OCI-LY3 (cell line): Measurements from ENCODE around the gene MBD2.

Source experiments
- H2AFZ ChIP-seq: fragments of 200-600, 300-600 bp; shearing (Covaris generic); 2 replicates; pipeline ENCODE4 v1.6.0; 2014; ENCODE audit warnings: antibody characterized with exemption, low read depth, low read length
- H3K27ac ChIP-seq: fragments of 200-600, 300-600 bp; sonication (generic); 2 replicates; pipeline ENCODE4 v1.5.1; 2014; ENCODE audit warnings: mild to moderate bottlenecking, low read length, moderate library complexity, mixed read lengths
- H3K27me3 ChIP-seq: fragments of 200-600, 300-600 bp; sonication (generic); 2 replicates; pipeline ENCODE4 v1.6.1; 2014; ENCODE audit warnings: low read depth, low read length, mixed read lengths
- H3K36me3 ChIP-seq: fragments of 200-600, 300-600 bp; sonication (generic); replicated peaks from 2 replicates; pipeline ENCODE3; 2014; ENCODE audit warnings: low read depth, low read length, mixed read lengths
- H3K4me1 ChIP-seq: fragments of 300-600, 200-600 bp; sonication (generic); 2 replicates; pipeline ENCODE4 v1.6.1; 2014; ENCODE audit warnings: low read length, mixed read lengths
- H3K4me2 ChIP-seq: fragments of 200-600, 300-600 bp; sonication (generic); 2 replicates; pipeline ENCODE4 v1.6.1; 2014; ENCODE audit warnings: low read length, mixed read lengths
- H3K4me3 ChIP-seq: fragments of 300-600, 200-600 bp; sonication (generic); 2 replicates; pipeline ENCODE4 v1.5.1; 2014; ENCODE audit warnings: antibody characterized with exemption, mild to moderate bottlenecking, low read length, moderate library complexity
- H3K79me2 ChIP-seq: fragments of 300-600, 200-600 bp; shearing (Covaris generic); 2 replicates; pipeline ENCODE4 v1.6.1; 2014; ENCODE audit warnings: mild to moderate bottlenecking, low read length, mixed read lengths
- H3K9ac ChIP-seq: fragments of 300-600, 200-600 bp; shearing (Covaris generic); 2 replicates; pipeline ENCODE4 v1.6.0; 2014; ENCODE audit warnings: mild to moderate bottlenecking, low read length, moderate library complexity
- H3K9me3 ChIP-seq: fragments of 200-600, 300-600 bp; shearing (Covaris generic); 2 replicates; pipeline ENCODE4 v1.6.1; 2014; ENCODE audit warnings: low read length, mixed read lengths; ENCODE audit not compliant: insufficient read depth
- H4K20me1 ChIP-seq: fragments of 200-600, 300-600 bp; sonication (generic); 2 replicates; pipeline ENCODE4 v1.6.1; 2016; ENCODE audit warnings: low read length, mixed read lengths; ENCODE audit not compliant: insufficient read depth
- EZH2phosphoT487 ChIP-seq: fragments of 200-600 bp; shearing (Covaris generic); IDR thresholded peaks from 2 replicates; pipeline ENCODE4 v1.6.1; 2018; ENCODE audit warnings: antibody characterized with exemption, mixed run types, low read depth
- TF ChIP-seq, protein P1 (sequence below): fragments of 200-600, 300-600 bp; sonication (generic); IDR thresholded peaks from 2 replicates; pipeline ENCODE4 v1.5.1; 2014; ENCODE audit warnings: antibody characterized with exemption, low read length, low read depth

Gene MBD2

DNA sequence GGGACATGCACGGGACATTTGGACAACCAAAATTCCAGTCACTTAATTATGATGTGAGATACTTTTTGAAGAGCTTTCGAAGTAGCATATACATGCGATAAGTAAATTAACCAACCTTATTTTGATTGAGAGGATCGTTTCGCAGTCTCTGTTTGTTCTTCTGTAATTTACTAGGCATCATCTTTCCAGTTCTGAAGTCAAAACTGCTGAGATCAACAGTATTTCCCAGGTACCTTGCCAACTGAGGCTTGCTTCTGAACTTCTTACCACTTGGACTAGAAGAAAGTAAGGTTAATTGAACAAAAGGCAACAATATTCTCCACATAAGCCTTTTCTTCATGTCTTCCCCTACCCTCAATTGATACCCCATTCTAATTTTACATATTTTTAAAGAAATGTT is 19.6 kb downstream of the MBD2 start:
- Histone ChIP-seq H4K20me1 (peaks cover 73% of the 10 kb centered on the region), H3K4me1 (peaks cover 25% of the 10 kb centered on the region), H2AFZ (no peak overlapping the region), H3K4me3 (no peak overlapping the region), H3K9me3 (no peaks in the 10 kb centered on the region), H3K27ac (no peak overlapping the region), H3K27me3 (no peaks in the 10 kb centered on the region), H3K4me2 (no peak overlapping the region), H3K36me3 (peaks cover 50% of the 10 kb centered on the region), H3K9ac (no peak overlapping the region), H3K79me2 (peaks cover 76% of the 10 kb centered on the region)
- TF ChIP-seq EZH2phosphoT487: no peak
- TF ChIP-seq, protein P1, sequence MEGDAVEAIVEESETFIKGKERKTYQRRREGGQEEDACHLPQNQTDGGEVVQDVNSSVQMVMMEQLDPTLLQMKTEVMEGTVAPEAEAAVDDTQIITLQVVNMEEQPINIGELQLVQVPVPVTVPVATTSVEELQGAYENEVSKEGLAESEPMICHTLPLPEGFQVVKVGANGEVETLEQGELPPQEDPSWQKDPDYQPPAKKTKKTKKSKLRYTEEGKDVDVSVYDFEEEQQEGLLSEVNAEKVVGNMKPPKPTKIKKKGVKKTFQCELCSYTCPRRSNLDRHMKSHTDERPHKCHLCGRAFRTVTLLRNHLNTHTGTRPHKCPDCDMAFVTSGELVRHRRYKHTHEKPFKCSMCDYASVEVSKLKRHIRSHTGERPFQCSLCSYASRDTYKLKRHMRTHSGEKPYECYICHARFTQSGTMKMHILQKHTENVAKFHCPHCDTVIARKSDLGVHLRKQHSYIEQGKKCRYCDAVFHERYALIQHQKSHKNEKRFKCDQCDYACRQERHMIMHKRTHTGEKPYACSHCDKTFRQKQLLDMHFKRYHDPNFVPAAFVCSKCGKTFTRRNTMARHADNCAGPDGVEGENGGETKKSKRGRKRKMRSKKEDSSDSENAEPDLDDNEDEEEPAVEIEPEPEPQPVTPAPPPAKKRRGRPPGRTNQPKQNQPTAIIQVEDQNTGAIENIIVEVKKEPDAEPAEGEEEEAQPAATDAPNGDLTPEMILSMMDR: no peak

DNA sequence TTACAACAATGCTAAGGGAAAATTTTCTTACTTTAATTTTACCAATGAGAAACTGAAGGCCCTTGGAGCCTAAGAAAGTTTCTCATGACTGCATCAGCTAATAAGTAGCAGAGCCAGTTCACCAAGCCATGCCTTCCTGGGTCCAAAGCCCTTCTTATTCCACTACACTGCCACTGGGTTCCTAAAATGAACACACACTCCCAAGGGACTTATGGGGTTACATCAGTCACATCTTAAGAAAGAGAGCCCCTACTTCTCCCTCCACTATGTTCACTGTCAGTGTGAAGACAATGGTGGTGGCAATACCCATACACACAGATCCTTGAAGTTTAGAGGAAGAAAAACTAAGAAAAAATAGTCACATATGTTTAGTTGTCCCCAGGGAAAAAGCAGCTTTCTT is 20.6 kb downstream of the MBD2 start:
- Histone ChIP-seq H3K27me3 (no peaks in the 10 kb centered on the region), H3K36me3 (peaks cover 57% of the 10 kb centered on the region), H3K4me1 (peaks cover 16% of the 10 kb centered on the region), H3K4me3 (no peak overlapping the region), H3K4me2 (no peak overlapping the region), H4K20me1 (peaks cover 74% of the 10 kb centered on the region), H3K9ac (no peak overlapping the region), H3K27ac (no peak overlapping the region), H3K9me3 (no peaks in the 10 kb centered on the region), H2AFZ (no peak overlapping the region), H3K79me2 (peaks cover 76% of the 10 kb centered on the region)
- TF ChIP-seq EZH2phosphoT487: no peak
- TF ChIP-seq, protein P1: no peak

DNA sequence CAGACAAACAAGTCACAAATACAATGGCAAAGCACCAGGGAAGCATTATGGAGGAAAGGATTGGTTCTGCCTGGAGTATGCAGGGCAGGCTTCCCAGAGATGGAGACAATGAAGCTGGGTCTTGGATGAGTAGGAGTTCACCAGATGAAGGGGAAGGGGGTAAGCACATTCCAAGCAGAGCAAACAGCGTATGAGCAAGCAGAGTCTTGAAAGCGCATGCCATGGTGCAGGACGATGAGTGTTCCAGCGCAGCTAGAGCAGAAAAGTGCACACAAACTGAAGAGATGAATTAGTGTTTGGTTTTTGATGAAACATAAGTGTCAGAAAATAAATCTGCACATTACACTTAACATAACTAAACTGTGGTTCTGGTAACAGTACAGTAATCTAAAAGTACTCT is 21.6 kb downstream of the MBD2 start:
- no peak overlapping the region for H3K4me2 ChIP-seq
- no peaks in the 10 kb centered on the region for H3K9me3 ChIP-seq
- H3K27me3 ChIP-seq: no peaks in the 10 kb centered on the region
- H3K27ac ChIP-seq: no peak overlapping the region
- TF ChIP-seq EZH2phosphoT487: no peak
- TF ChIP-seq, protein P1: no peak
- peaks cover 59% of the 10 kb centered on the region for H3K36me3 ChIP-seq
- no peak overlapping the region for H3K4me3 ChIP-seq
- peaks cover 74% of the 10 kb centered on the region for H4K20me1 ChIP-seq
- no peak overlapping the region for H3K9ac ChIP-seq
- no peak overlapping the region for H2AFZ ChIP-seq
- peaks cover 10% of the 10 kb centered on the region for H3K4me1 ChIP-seq
- H3K79me2 ChIP-seq: peaks cover 75% of the 10 kb centered on the region

DNA sequence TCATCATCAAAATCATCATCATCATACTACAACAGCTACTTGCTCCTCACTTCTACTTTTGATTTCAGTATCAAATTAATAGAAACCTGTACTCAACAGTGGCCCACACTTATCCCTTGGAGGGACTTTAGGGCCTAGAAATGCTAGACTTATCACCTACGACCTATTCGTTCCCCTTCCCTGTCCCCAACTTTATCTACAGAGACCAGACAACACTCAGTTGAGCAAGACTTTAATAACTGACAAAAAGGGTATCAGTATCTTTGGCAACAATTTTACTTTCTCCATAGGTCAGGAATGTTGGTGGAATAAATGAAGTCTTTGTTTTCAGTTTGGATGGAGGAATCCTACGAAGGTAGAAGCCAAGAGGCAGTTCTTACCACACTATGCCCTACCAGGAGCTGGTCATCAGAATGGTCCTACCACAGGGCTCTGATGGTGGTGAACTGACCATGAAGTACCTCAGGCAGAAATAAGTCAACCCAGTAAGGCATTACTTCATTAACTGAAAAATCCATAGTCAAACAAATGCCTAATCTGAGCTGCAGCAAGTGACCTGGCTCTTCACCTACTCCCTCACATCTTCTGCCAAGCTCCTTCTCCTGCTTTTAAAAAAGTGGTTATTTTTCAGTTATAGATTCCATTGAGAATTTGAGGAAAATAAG is 26.6 kb downstream of the MBD2 start:
- no peak overlapping the region for H3K9ac ChIP-seq
- TF ChIP-seq, protein P1: no peak
- TF ChIP-seq EZH2phosphoT487: no peak
- H2AFZ ChIP-seq: no peak overlapping the region
- H3K36me3 ChIP-seq: peaks cover 51% of the 10 kb centered on the region
- peaks cover 67% of the 10 kb centered on the region for H3K79me2 ChIP-seq
- no peak overlapping the region for H3K27ac ChIP-seq
- H3K4me2 ChIP-seq: no peak overlapping the region
- no peak overlapping the region for H3K4me3 ChIP-seq
- H3K9me3 ChIP-seq: no peaks in the 10 kb centered on the region
- no peaks in the 10 kb centered on the region for H3K4me1 ChIP-seq
- H4K20me1 ChIP-seq: peaks cover 62% of the 10 kb centered on the region
- no peaks in the 10 kb centered on the region for H3K27me3 ChIP-seq
